B cell (primary cell): ENCODE results near the gene METTL26.

ENCODE experiments used
- EZH2 ChIP-seq: IDR thresholded peaks from 2 replicates; pipeline ENCODE4 v1.6.1; 2012; ENCODE audit warnings: borderline replicate concordance, low read depth, mild to moderate bottlenecking, moderate library complexity, low read length; ENCODE audit not compliant: insufficient read depth, poor library complexity, severe bottlenecking
- TF ChIP-seq, protein P1 (sequence below): fragments of 200-600 bp; IDR thresholded peaks from one replicate; pipeline ENCODE4 v1.8.0; 2022; ENCODE audit warnings: antibody characterized with exemption, mild to moderate bottlenecking

- TF ChIP-seq, protein P1, sequence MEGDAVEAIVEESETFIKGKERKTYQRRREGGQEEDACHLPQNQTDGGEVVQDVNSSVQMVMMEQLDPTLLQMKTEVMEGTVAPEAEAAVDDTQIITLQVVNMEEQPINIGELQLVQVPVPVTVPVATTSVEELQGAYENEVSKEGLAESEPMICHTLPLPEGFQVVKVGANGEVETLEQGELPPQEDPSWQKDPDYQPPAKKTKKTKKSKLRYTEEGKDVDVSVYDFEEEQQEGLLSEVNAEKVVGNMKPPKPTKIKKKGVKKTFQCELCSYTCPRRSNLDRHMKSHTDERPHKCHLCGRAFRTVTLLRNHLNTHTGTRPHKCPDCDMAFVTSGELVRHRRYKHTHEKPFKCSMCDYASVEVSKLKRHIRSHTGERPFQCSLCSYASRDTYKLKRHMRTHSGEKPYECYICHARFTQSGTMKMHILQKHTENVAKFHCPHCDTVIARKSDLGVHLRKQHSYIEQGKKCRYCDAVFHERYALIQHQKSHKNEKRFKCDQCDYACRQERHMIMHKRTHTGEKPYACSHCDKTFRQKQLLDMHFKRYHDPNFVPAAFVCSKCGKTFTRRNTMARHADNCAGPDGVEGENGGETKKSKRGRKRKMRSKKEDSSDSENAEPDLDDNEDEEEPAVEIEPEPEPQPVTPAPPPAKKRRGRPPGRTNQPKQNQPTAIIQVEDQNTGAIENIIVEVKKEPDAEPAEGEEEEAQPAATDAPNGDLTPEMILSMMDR = no peak
- TF ChIP-seq EZH2 = no peak
Measured at GRCh38 chr16:591231-591630, 44.9 kb downstream of the METTL26 start.
